Lung (tissue), 12 donors: ENCODE data around the gene EWSR1. TPM values are rescaled to one million over a fixed set of nuclear protein-coding genes. Genes with fewer than 3 reads are reported as not detected.

Experiments used
- ATAC-seq: fragments of 200-7000 bp; cut with Tn5 transposase; one replicate; pipeline ENCODE4 v1.9.1; 2020; ENCODE audit warnings: moderate number of reproducible peaks; ENCODE audit not compliant: insufficient read depth, low FRiP score
- DNase-seq, 3 donors: peaks; one replicate each; pipeline ENCODE4 v3.0.0-alpha.2; 2013 to 2017
- H3K27ac ChIP-seq, 2 donors: one replicate each; pipeline ENCODE4 v1.5.1; 2013; ENCODE audit warnings: mild to moderate bottlenecking in 2 of 2, moderate library complexity in 2 of 2, control low read depth in 1 of 2, inconsistent platforms in 1 of 2, low read depth in 1 of 2, low read length in 1 of 2
- H3K27me3 ChIP-seq, 3 donors: one replicate each; pipeline ENCODE4 v1.5.1; 2013; ENCODE audit warnings: low read length in 2 of 3; ENCODE audit not compliant: control insufficient read depth in 3 of 3, insufficient read depth in 3 of 3
- H3K36me3 ChIP-seq, 4 donors: one replicate each; pipeline ENCODE4 v1.5.1; 2013; ENCODE audit warnings: low read length in 4 of 4, mild to moderate bottlenecking in 1 of 4, moderate library complexity in 1 of 4; ENCODE audit not compliant: control insufficient read depth in 4 of 4, insufficient read depth in 4 of 4
- H3K4me1 ChIP-seq, 5 donors: one replicate each; pipeline ENCODE4 v1.5.1; 2013; ENCODE audit warnings: low read length in 5 of 5, mild to moderate bottlenecking in 2 of 5, moderate library complexity in 1 of 5; ENCODE audit not compliant: control insufficient read depth in 5 of 5, insufficient read depth in 5 of 5
- H3K4me3 ChIP-seq: one replicate; pipeline ENCODE4 v1.5.1; 2013; ENCODE audit warnings: mild to moderate bottlenecking, control low read depth, moderate library complexity
- H3K9ac ChIP-seq, 2 donors: one replicate each; pipeline ENCODE4 v1.5.1; 2013; ENCODE audit warnings: low read length in 2 of 2, control low read depth in 1 of 2; ENCODE audit not compliant: insufficient read depth in 1 of 2
- H3K9me3 ChIP-seq, 4 donors: one replicate each; pipeline ENCODE4 v1.5.1; 2013; ENCODE audit warnings: low read length in 3 of 4, mild to moderate bottlenecking in 1 of 4, moderate library complexity in 1 of 4; ENCODE audit not compliant: control insufficient read depth in 4 of 4, insufficient read depth in 3 of 4
- CTCF ChIP-seq: IDR thresholded peaks from 2 replicates; pipeline ENCODE4 v1.5.1; 2012; ENCODE audit warnings: mild to moderate bottlenecking; ENCODE audit errors: control extremely low read depth, extremely low read depth
- WGBS, 2 donors: extraction: QIAGEN DNeasy Blood & Tissue Kit; methylation state at CpG; one replicate each; pipeline ENCODE4 v1.1.7; 2013; 5-methylcytosine and 5-hydroxymethylcytosine counted together
- polyA plus RNA-seq, 2 donors: library from polyadenylated mRNA; stranded (reverse); fragments of 200-250 nt; gene quantifications; one replicate each; pipeline ENCODE4 v1.2.1, GENCODE V29; 2013
- total RNA-seq, 2 donors: library from RNA; depleted of rRNA in 1 of 2; stranded (reverse); fragments of >200 nt in 1 of 2; gene quantifications; one replicate each; pipeline ENCODE4 v1.2.1, GENCODE V29; 2014 to 2021
- donor health status: control.
- donor health status: control.
- donor health status: Bipolar disorder and iron deficiency.
- donor health status: healthy.
- donor health status: DM: yes; HTN: yes; CAD: no.

Gene EWSR1
- total and polyA plus RNA-seq, 4 donors: 115 to 215 (median 168) TPM

- Histone ChIP-seq H3K36me3 (peaks cover 41 to 54% (median 49%) of the 10 kb centered on the region in 4 donors), H3K9me3 (no peaks in the 10 kb centered on the region), H3K4me1 (peaks cover 0 to 7% (median 0%) of the 10 kb centered on the region in 5 donors), H3K4me3 (no peak overlapping the region), H3K27ac (no peak overlapping the region), H3K9ac (no peak overlapping the region), H3K27me3 (no peaks in the 10 kb centered on the region)
- 91 to 92% methylated on average over 19 of the region's 19 CpGs for WGBS, 2 donors
- ATAC-seq (no peak), DNase-seq (no peak)
- no peak for TF ChIP-seq CTCF
Observed at GRCh38 chr22:29299136-29299900, 31.2 kb downstream of the EWSR1 start.

GRCh38 chr22:29300467-29300806 lies 32.4 kb downstream of the EWSR1 start:
- no peak for DNase-seq
- peaks cover 0 to 7% (median 0%) of the 10 kb centered on the region in 5 donors for H3K4me1 ChIP-seq
- peaks cover 41 to 46% (median 43%) of the 10 kb centered on the region in 4 donors for H3K36me3 ChIP-seq
- no peaks in the 10 kb centered on the region for H3K9me3 ChIP-seq
- no peak for TF ChIP-seq CTCF
- ATAC-seq: no peak
- 70 to 76% methylated on average over 4 of the region's 4 CpGs for WGBS, 2 donors
- no peak overlapping the region for H3K27ac ChIP-seq
- no peaks in the 10 kb centered on the region for H3K27me3 ChIP-seq
- no peak overlapping the region for H3K4me3 ChIP-seq
- H3K9ac ChIP-seq: no peak overlapping the region

GRCh38 chr22:29300807-29301601 lies 32.9 kb downstream of the EWSR1 start:
- Histone ChIP-seq H3K9me3 (no peaks in the 10 kb centered on the region), H3K27me3 (no peaks in the 10 kb centered on the region), H3K9ac (no peak overlapping the region), H3K27ac (no peak overlapping the region), H3K4me1 (peaks cover 0 to 7% (median 0%) of the 10 kb centered on the region in 5 donors), H3K4me3 (no peak overlapping the region), H3K36me3 (peaks cover 35 to 41% (median 38%) of the 10 kb centered on the region in 4 donors)
- 77% methylated on average over 10 of the region's 10 CpGs for WGBS, 2 donors
- TF ChIP-seq CTCF: no peak
- DNase-seq (no peak), ATAC-seq (no peak)
